IMR-90 (cell line): ENCODE data around the gene STARD10. TPM values are rescaled to one million over a fixed set of nuclear protein-coding genes. Genes with fewer than 3 reads are reported as not detected.

Experiments used
- ATAC-seq: fragments of 200-7000 bp; cut with Tn5 transposase; 2 replicates; pipeline ENCODE4 v1.9.1; 2020; ENCODE audit warnings: low read depth, mild to moderate bottlenecking, moderate library complexity
- BruUV-seq: library from RNA; stranded (reverse); fragments of 400-500 nt; replicated peaks from 2 replicates; lab custom pipeline; 2021; lab: Mats Ljungman, UMichigan
- CTCF ChIA-PET: fragments of 300-600 bp; formaldehyde crosslinking; extraction: SDS; loops from one replicate; lab custom pipeline; 2021; ENCODE audit warnings: antibody characterized with exemption; lab: Yijun Ruan, JAX
- POLR2A ChIA-PET: fragments of 300-600 bp; sonication (Branson Sonifier 250); formaldehyde crosslinking; loops from one replicate; lab custom pipeline; 2022; ENCODE audit warnings: antibody characterized with exemption; ENCODE audit not compliant: unreplicated experiment; lab: Charles Lee
- DNase-seq: peaks from one replicate; pipeline ENCODE4 v3.0.0; 2013
- H2AFZ ChIP-seq: replicated peaks from 2 replicates; pipeline ENCODE3; 2013; ENCODE audit warnings: low read length, mild to moderate bottlenecking; ENCODE audit not compliant: poor library complexity
- H2AK5ac ChIP-seq: 2 replicates; pipeline ENCODE4 v1.6.1; 2013; ENCODE audit warnings: low read depth, low read length, inconsistent platforms
- H2AK9ac ChIP-seq: replicated peaks from 2 replicates; pipeline ENCODE3; 2013; ENCODE audit warnings: mild to moderate bottlenecking, low read depth, low read length, moderate library complexity; ENCODE audit not compliant: poor library complexity
- H2BK120ac ChIP-seq: 2 replicates; pipeline ENCODE4 v1.6.1; 2013; ENCODE audit warnings: low read depth, low read length, inconsistent platforms
- H2BK15ac ChIP-seq: 3 replicates; pipeline ENCODE4 v1.6.1; 2013; ENCODE audit warnings: low read depth, low read length, inconsistent platforms
- H2BK20ac ChIP-seq: 2 replicates; pipeline ENCODE4 v1.6.1; 2013; ENCODE audit warnings: low read depth, mild to moderate bottlenecking, inconsistent platforms, low read length, moderate library complexity
- H2BK5ac ChIP-seq: 2 replicates; pipeline ENCODE4 v1.6.1; 2013; ENCODE audit warnings: mild to moderate bottlenecking, low read depth, low read length, inconsistent platforms; ENCODE audit not compliant: poor library complexity, severe bottlenecking
- H3K14ac ChIP-seq: replicated peaks from 2 replicates; pipeline ENCODE4 v1.6.1; 2013; ENCODE audit warnings: low read depth, low read length, inconsistent platforms
- H3K18ac ChIP-seq: 2 replicates; pipeline ENCODE4 v1.6.1; 2013; ENCODE audit warnings: low read depth, low read length, control low read depth
- H3K23ac ChIP-seq: 2 replicates; pipeline ENCODE4 v1.6.1; 2013; ENCODE audit warnings: low read depth, low read length, inconsistent platforms
- H3K27ac ChIP-seq: 2 replicates; pipeline ENCODE4 v1.5.1; 2013; ENCODE audit warnings: mild to moderate bottlenecking, control low read depth, low read length; ENCODE audit not compliant: insufficient read depth
- H3K27me3 ChIP-seq: 2 replicates; pipeline ENCODE4 v1.6.1; 2013; ENCODE audit warnings: low read length; ENCODE audit not compliant: control insufficient read depth, insufficient read depth
- H3K36me3 ChIP-seq: 2 replicates; pipeline ENCODE4 v1.6.1; 2013; ENCODE audit warnings: low read length, mixed read lengths; ENCODE audit not compliant: control insufficient read depth, insufficient read depth
- H3K4ac ChIP-seq: 2 replicates; pipeline ENCODE4 v1.6.1; 2013; ENCODE audit warnings: low read depth, low read length, inconsistent platforms
- H3K4me1 ChIP-seq: 2 replicates; pipeline ENCODE4 v1.6.1; 2013; ENCODE audit warnings: low read length, mixed read lengths; ENCODE audit not compliant: control insufficient read depth, insufficient read depth
- H3K4me2 ChIP-seq: 2 replicates; pipeline ENCODE4 v1.6.1; 2013; ENCODE audit warnings: low read depth, mild to moderate bottlenecking, control low read depth, low read length, moderate library complexity
- H3K4me3 ChIP-seq: 2 replicates; pipeline ENCODE4 v1.5.1; 2013; ENCODE audit warnings: low read depth, mild to moderate bottlenecking, control low read depth, low read length, moderate library complexity; ENCODE audit not compliant: insufficient read depth
- H3K56ac ChIP-seq: 2 replicates; pipeline ENCODE4 v1.6.1; 2013; ENCODE audit warnings: low read length, inconsistent platforms; ENCODE audit not compliant: insufficient read depth; ENCODE audit errors: extremely low read depth
- H3K79me1 ChIP-seq, 2 experiments: 2 replicates each; pipeline ENCODE4 v1.6.1; 2013; ENCODE audit warnings: low read length in 2 of 2, inconsistent platforms in 1 of 2, low read depth in 1 of 2
- H3K9ac ChIP-seq: 2 replicates; pipeline ENCODE4 v1.6.1; 2013; ENCODE audit warnings: low read depth, low read length, control low read depth
- H3K9me1 ChIP-seq: 2 replicates; pipeline ENCODE4 v1.6.1; 2013; ENCODE audit warnings: low read length, inconsistent platforms; ENCODE audit not compliant: insufficient read depth
- H3K9me3 ChIP-seq: 2 replicates; pipeline ENCODE4 v1.6.1; 2013; ENCODE audit warnings: low read length; ENCODE audit not compliant: control insufficient read depth, insufficient read depth
- H4K20me1 ChIP-seq: 2 replicates; pipeline ENCODE4 v1.6.1; 2013; ENCODE audit warnings: low read length, inconsistent platforms; ENCODE audit not compliant: insufficient read depth
- H4K5ac ChIP-seq: 2 replicates; pipeline ENCODE4 v1.6.1; 2013; ENCODE audit warnings: mild to moderate bottlenecking, low read depth, low read length, control low read depth
- H4K8ac ChIP-seq, 2 experiments: 2 replicates each; pipeline ENCODE4 v1.6.1; 2013; ENCODE audit warnings: low read depth in 2 of 2, low read length in 2 of 2, control low read depth in 1 of 2, inconsistent platforms in 1 of 2
- H4K91ac ChIP-seq: 2 replicates; pipeline ENCODE4 v1.6.1; 2013; ENCODE audit warnings: low read depth, low read length, inconsistent platforms; ENCODE audit not compliant: insufficient read depth
- MXI1 ChIP-seq: IDR thresholded peaks from 2 replicates; pipeline ENCODE4 v1.6.1; 2012; ENCODE audit warnings: low read depth, mild to moderate bottlenecking, low read length, moderate library complexity, borderline replicate concordance
- RAD21 ChIP-seq: IDR thresholded peaks from 2 replicates; pipeline ENCODE4 v1.6.1; 2012; ENCODE audit warnings: low read length, improper control_type of control experiment
- WGBS, 2 experiments: methylation state at CpG; one replicate each; pipeline versions ENCODE4 v1.1.5 to v1.1.7; 2013; ENCODE audit warnings: missing lambda C conversion rate in 2 of 2; ENCODE audit not compliant: insufficient read length in 1 of 2; ENCODE audit errors: extremely low coverage in 2 of 2; 5-methylcytosine and 5-hydroxymethylcytosine counted together
- dilution Hi-C: fragments of 300-500 bp; cut with HindIII; formaldehyde crosslinking; loops from one replicate; pipeline ENCODE4 v1.14.3; 2018; ENCODE audit warnings: low sequenced_read_pairs; ENCODE audit not compliant: unreplicated experiment
- in situ Hi-C: fragments of 300-500 bp; cut with MboI; formaldehyde crosslinking; loops from 3 replicates; pipeline ENCODE4 v1.14.3; 2019; ENCODE audit warnings: low sequenced_read_pairs, inconsistent platforms, mixed read lengths
- intact Hi-C: fragments of 100-400 bp; cut with micrococcal nuclease; formaldehyde crosslinking; loops from 2 replicates; pipeline ENCODE4 v1.10.0; 2022
- polyA plus RNA-seq, 3 experiments: library from polyadenylated mRNA; depleted of rRNA; stranded (reverse); fragments of >200 nt; gene quantifications; 2 replicates each; pipeline ENCODE4 v1.2.3, GENCODE V29; 2012; ENCODE audit warnings: low replicate concordance in 1 of 3
- total RNA-seq: library from RNA; depleted of rRNA; stranded (reverse); fragments of >200 nt; gene quantifications from 2 replicates; pipeline ENCODE4 v1.2.3, GENCODE V29; 2012
- TF ChIP-seq, protein P1 (sequence below): fragments of 150-350 bp; IDR thresholded peaks from 2 replicates; pipeline ENCODE4 v1.6.1; 2017; ENCODE audit warnings: mild to moderate bottlenecking, antibody characterized with exemption, low read length, low read depth

STARD10 gene
- total and polyA plus RNA-seq, 2 of the 4 experiments (the other 2 are of a cell fraction), result 23.8 to 37.4 TPM

DNA sequence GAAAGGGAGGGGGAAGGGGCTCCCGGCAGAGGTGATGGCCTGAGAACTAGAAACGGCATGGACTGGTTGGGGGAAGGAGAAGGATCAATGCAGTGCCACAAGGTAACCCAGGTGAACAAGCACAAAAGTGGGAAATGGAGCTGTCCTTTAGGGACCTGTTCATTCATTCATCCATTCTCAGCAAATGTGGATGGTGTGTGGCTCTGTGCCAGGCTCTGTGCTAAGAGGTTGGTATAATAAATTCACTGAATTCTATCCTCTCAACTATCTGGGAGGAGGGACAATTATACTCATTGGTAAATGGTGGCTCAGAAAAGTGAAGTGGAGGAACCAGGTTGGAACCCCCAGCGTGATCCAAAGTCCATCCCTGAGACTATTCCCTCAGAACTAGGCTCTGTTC, 23.0 kb downstream of the STARD10 start:
- Histone ChIP-seq H3K9me3 (no peaks in the 10 kb centered on the region), H4K8ac (no peak overlapping the region), H4K20me1 (peaks cover 13% of the 10 kb centered on the region), H2BK15ac (0 out of 3 replicates have a peak overlapping the region, but pooled peaks have one; percentile 48), H2AFZ (no peak overlapping the region), H3K23ac (no peak overlapping the region; the same call in 1 of the 2 replicates), H2BK5ac (peak overlapping the region; percentile 14), H2AK5ac (peak overlapping the region; percentile 78), H3K9me1 (peaks cover 8% of the 10 kb centered on the region; the same call in 1 of the 2 replicates), H3K36me3 (no peaks in the 10 kb centered on the region), H2AK9ac (peak overlapping the region; percentile 61), H2BK120ac (peak overlapping the region; percentile 32; the same call in 1 of the 2 replicates), H3K4me1 (peaks cover 28% of the 10 kb centered on the region), H3K4me2 (no peak overlapping the region), H3K27ac (no peak overlapping the region), H3K14ac (no peak overlapping the region), H3K18ac (no peak overlapping the region), H4K5ac (no peak overlapping the region), H3K27me3 (no peaks in the 10 kb centered on the region), H3K79me1 (peaks cover 0 to 20% of the 10 kb centered on the region in 2 experiments; a peak in 2 of 4 replicates), H3K4me3 (no peak overlapping the region), H3K4ac (peak overlapping the region; percentile 69; the same call in 1 of the 2 replicates), H3K56ac (no peak overlapping the region), H3K9ac (no peak overlapping the region), H4K91ac (no peak overlapping the region), H2BK20ac (no peak overlapping the region)
- 60% methylated on average over 1 of the region's 3 CpGs; no CpG with 5 or more reads in 1 of the 2 experiments for WGBS, 2 experiments
- DNase-seq, result no peak
- TF ChIP-seq, protein P1, sequence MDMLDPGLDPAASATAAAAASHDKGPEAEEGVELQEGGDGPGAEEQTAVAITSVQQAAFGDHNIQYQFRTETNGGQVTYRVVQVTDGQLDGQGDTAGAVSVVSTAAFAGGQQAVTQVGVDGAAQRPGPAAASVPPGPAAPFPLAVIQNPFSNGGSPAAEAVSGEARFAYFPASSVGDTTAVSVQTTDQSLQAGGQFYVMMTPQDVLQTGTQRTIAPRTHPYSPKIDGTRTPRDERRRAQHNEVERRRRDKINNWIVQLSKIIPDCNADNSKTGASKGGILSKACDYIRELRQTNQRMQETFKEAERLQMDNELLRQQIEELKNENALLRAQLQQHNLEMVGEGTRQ, result no peak
- TF ChIP-seq MXI1, result no peak
- TF ChIP-seq RAD21, result no peak
- ChIA-PET POLR2A (no interaction called here), CTCF (no interaction called here)
- ATAC-seq, result no peak
- BruUV-seq, result no TSS peak
- in situ Hi-C loops (no loop called here), intact Hi-C loops (no loop called here), dilution Hi-C loops (no loop called here)
